ENCODE data around the gene ITGA3. TPM values are rescaled to one million over a fixed set of nuclear protein-coding genes. Genes with fewer than 3 reads are reported as not detected.

The ITGA3 gene
- total and polyA plus RNA-seq, 7 donors = 15.6 to 85.1 (median 38.4) TPM

GRCh38 chr17:50027172-50027880 is 28.6 kb upstream of the ITGA3 start:
- peaks cover 0 to 24% (median 20%) of the 10 kb centered on the region in 4 donors for H3K4me1 ChIP-seq
- 7 to 12% methylated on average over 27 of the region's 27 CpGs for WGBS, 2 donors
- no peaks in the 10 kb centered on the region for H3K27me3 ChIP-seq
- peak overlapping the region; percentile 8 to 45 (median 40) for H3K4me3 ChIP-seq
- H3K27ac ChIP-seq = peak overlapping the region; percentile 51 to 71 (median 66)
- no peaks in the 10 kb centered on the region for H3K9me3 ChIP-seq
- peak; percentile 90 for DNase-seq
- TF ChIP-seq POLR2AphosphoS5 (IDR thresholded peaks at IDR 0.05) (peak in 1 of 4 donors; percentile 35), EP300 (IDR thresholded peaks at IDR 0.05) (no peak), CTCF (IDR thresholded peaks at IDR 0.05) (no peak)
- intact Hi-C loops (cut with DNase I) = loop anchor here (1.0 to 10.0 kb wide), 3 partner anchors 30 to 277 kb away; no protein-coding TSS in a partner anchor
- H3K36me3 ChIP-seq = no peaks in the 10 kb centered on the region

- TF ChIP-seq POLR2A (IDR thresholded peaks at IDR 0.05) (no peak), CTCF (IDR thresholded peaks at IDR 0.05) (no peak), POLR2AphosphoS5 (IDR thresholded peaks at IDR 0.05) (no peak), EP300 (IDR thresholded peaks at IDR 0.05) (no peak)
- Histone ChIP-seq H3K9me3 (no peaks in the 10 kb centered on the region), H3K4me1 (peaks cover 0 to 32% (median 27%) of the 10 kb centered on the region in 4 donors), H3K27ac (peak overlapping the region in 3 of 4 donors; percentile 26 to 71 (median 66)), H3K4me3 (peak overlapping the region in 1 of 4 donors; percentile 45), H3K27me3 (no peaks in the 10 kb centered on the region), H3K36me3 (no peaks in the 10 kb centered on the region)
- no peak for DNase-seq
- intact Hi-C loops (cut with DNase I) = loop anchor here (1.0 to 10.0 kb wide), 3 partner anchors 29 to 277 kb away; no protein-coding TSS in a partner anchor
- WGBS, 2 donors = 58 to 61% methylated on average over 20 of the region's 20 CpGs
Observed at GRCh38 chr17:50027881-50028735, 27.8 kb upstream of the ITGA3 start.

- peaks cover 0 to 38% (median 31%) of the 10 kb centered on the region in 4 donors for H3K4me1 ChIP-seq
- 73 to 90% methylated on average over 6 of the region's 6 CpGs for WGBS, 2 donors
- H3K27me3 ChIP-seq = no peaks in the 10 kb centered on the region
- TF ChIP-seq EP300 (IDR thresholded peaks at IDR 0.05) (no peak), CTCF (IDR thresholded peaks at IDR 0.05) (no peak), POLR2AphosphoS5 (IDR thresholded peaks at IDR 0.05) (no peak), POLR2A (IDR thresholded peaks at IDR 0.05) (no peak)
- no peaks in the 10 kb centered on the region for H3K9me3 ChIP-seq
- H3K4me3 ChIP-seq = no peak overlapping the region
- H3K27ac ChIP-seq = peak overlapping the region in 3 of 4 donors; percentile 26 to 71 (median 66)
- H3K36me3 ChIP-seq = no peaks in the 10 kb centered on the region
- intact Hi-C loops (cut with DNase I) = loop anchor here (10.0 kb wide), 1 partner anchor 276 kb away; no protein-coding TSS in a partner anchor
- no peak for DNase-seq
Observed at GRCh38 chr17:50028736-50029120, 27.2 kb upstream of the ITGA3 start.

- no peaks in the 10 kb centered on the region for H3K36me3 ChIP-seq
- no peak overlapping the region for H3K4me3 ChIP-seq
- H3K27ac ChIP-seq = peak overlapping the region in 2 of 4 donors; percentile 66 to 71
- intact Hi-C loops (cut with DNase I) = loop anchor here (10.0 kb wide), 1 partner anchor 276 kb away; no protein-coding TSS in a partner anchor
- 79 to 89% methylated on average over 7 of the region's 7 CpGs for WGBS, 2 donors
- TF ChIP-seq POLR2A (IDR thresholded peaks at IDR 0.05) = no peak
- TF ChIP-seq CTCF (IDR thresholded peaks at IDR 0.05) = no peak
- TF ChIP-seq EP300 (IDR thresholded peaks at IDR 0.05) = no peak
- TF ChIP-seq POLR2AphosphoS5 (IDR thresholded peaks at IDR 0.05) = no peak
- peaks cover 0 to 43% (median 33%) of the 10 kb centered on the region in 4 donors for H3K4me1 ChIP-seq
- no peak for DNase-seq
- H3K27me3 ChIP-seq = no peaks in the 10 kb centered on the region
- no peaks in the 10 kb centered on the region for H3K9me3 ChIP-seq
Observed at GRCh38 chr17:50029185-50029584, 26.7 kb upstream of the ITGA3 start.
